LHCN-M2 (cell line): ENCODE data around the gene THAP5. TPM values are rescaled to one million over a fixed set of nuclear protein-coding genes. Genes with fewer than 3 reads are reported as not detected.
A peak's percentile ranks its signal among the peaks of the same experiment; 100 is the strongest.

Experiments used
- DNase-seq: peaks from one replicate; pipeline ENCODE4 v3.0.0-alpha.2; 2012; ENCODE audit warnings: low read depth
- total RNA-seq: library from RNA; depleted of rRNA; stranded (reverse); fragments of >200 nt; gene quantifications from 2 replicates; pipeline ENCODE4 v1.2.3, GENCODE V29; 2014; rRNA removed

The THAP5 gene
- total RNA-seq, 1 experiment from 2014 or later, result 43.6 TPM

GRCh38 chr7:108535257-108535656 is 34.2 kb downstream of the THAP5 start:
- DNase-seq, result no peak

- DNase-seq, result no peak
Measured at GRCh38 chr7:108533712-108534111, 35.8 kb downstream of the THAP5 start.

GRCh38 chr7:108529341-108529740 is 40.2 kb downstream of the THAP5 start:
- no peak for DNase-seq

GRCh38 chr7:108528183-108528712 is 41.3 kb downstream of the THAP5 start:
- DNase-seq, result no peak

GRCh38 chr7:108526768-108527017 is 42.8 kb downstream of the THAP5 start:
- no peak for DNase-seq

- peak; percentile 100 for DNase-seq
Measured at GRCh38 chr7:108525985-108526767, 43.3 kb downstream of the THAP5 start, which contains the start of gene PNPLA8. TSS of gene PNPLA8 (minus strand) at chr7:108526135. CDS start at chr7:108515491, 10,644 bp downstream.

GRCh38 chr7:108525327-108525984 is 44.0 kb downstream of the THAP5 start:
- peak; percentile 73 for DNase-seq

GRCh38 chr7:108522780-108523179 is 46.7 kb downstream of the THAP5 start:
- DNase-seq, result no peak

GRCh38 chr7:108517951-108518350 is 51.6 kb downstream of the THAP5 start:
- DNase-seq, result no peak

GRCh38 chr7:108515630-108516029 is 53.9 kb downstream of the THAP5 start:
- DNase-seq, result no peak

GRCh38 chr7:108515013-108515412 is 54.5 kb downstream of the THAP5 start:
- DNase-seq, result peak; percentile 26

Other genes starting within 250 kb of the THAP5 start
- gene NRCAM, start 113.3 kb downstream of the THAP5 start, total RNA-seq, result 6.0 and 8.9 TPM in 2 replicates
- gene PNPLA8, start 43.6 kb downstream of the THAP5 start, total RNA-seq, result 33.9 and 44.5 TPM in 2 replicates
- 29.6 and 41.9 TPM in 2 replicates for gene DNAJB9, start 168 bp upstream of the THAP5 start, total RNA-seq